Activated CD4-positive, alpha-beta T cell treated with anti-CD3 and anti-CD28 coated beads, Interleukin-2, amount 50 U/mL, for 24 hours (primary cell): Measurements from ENCODE around the gene TCF3.

Source experiments
- DNase-seq, 2 donors: peaks; one replicate each; pipeline ENCODE4 v3.0.0-alpha.2; 2020; ENCODE audit warnings: low read depth in 1 of 2, low spot score in 1 of 2

TCF3 gene

DNA sequence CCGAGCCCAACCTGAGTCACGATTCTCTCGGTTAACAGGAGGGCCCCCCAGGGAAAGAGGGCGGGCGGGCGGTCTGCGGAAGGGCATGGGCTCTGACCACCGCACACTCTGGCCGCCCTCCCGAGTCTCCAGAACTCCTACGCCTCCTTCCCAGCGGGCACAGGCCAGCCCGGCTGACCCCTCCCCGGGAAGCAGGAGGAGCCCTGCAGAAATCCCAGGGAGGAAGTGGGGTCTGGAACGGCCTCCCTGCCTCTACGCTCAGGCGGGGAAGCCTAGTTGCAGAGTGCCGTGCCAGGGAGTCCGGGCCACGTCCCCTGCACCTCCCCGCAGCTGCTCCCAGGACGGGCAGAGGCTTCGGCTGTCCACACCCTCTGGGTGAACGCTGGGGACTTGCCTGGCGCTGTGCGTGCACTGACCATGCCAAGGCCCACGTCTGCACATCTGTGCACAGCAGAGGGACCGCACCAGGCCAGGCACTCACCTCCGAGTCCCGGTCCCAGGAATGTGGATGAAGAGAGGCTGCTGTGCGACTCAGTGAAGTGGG lies 20.8 kb downstream of the TCF3 start:
- no peak for DNase-seq

- no peak for DNase-seq
Observed at GRCh38 chr19:1630811-1631210, 21.6 kb downstream of the TCF3 start.

- DNase-seq, result no peak
Observed at GRCh38 chr19:1630012-1630411, 22.4 kb downstream of the TCF3 start.

DNA sequence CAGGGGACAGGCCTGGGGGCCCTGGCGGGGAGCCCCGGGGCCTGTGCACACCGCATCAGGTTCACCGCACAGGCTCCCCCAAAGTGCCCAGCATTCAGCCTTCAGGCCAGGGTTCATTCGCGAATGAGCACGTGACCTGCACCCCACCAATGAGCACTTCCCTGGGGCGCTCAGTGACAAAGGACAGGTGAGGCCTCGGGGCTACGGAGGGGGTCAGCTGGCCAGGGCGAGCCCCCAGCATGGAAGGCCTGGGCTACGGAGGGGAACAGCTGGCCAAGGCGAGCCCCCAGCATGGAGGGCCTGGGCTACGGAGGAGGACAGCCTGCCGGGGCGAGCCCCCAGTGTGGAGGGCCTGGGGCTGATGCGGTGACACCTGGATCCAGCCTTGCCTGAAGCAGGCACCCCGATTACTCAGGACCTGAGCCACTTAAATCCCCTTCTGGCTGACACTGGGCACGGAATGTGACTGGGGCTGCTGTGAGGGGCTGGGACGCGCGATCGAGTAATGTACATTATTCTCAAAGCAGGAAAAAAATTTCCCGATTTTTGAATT lies 23.1 kb downstream of the TCF3 start:
- DNase-seq, result no peak

GRCh38 chr19:1627194-1627593 lies 25.2 kb downstream of the TCF3 start:
- DNase-seq, result no peak

GRCh38 chr19:1626417-1627010 lies 25.9 kb downstream of the TCF3 start:
- DNase-seq, result no peak

GRCh38 chr19:1624458-1624857 lies 28.0 kb downstream of the TCF3 start:
- peak in 1 of 2 donors; percentile 44 for DNase-seq

DNA sequence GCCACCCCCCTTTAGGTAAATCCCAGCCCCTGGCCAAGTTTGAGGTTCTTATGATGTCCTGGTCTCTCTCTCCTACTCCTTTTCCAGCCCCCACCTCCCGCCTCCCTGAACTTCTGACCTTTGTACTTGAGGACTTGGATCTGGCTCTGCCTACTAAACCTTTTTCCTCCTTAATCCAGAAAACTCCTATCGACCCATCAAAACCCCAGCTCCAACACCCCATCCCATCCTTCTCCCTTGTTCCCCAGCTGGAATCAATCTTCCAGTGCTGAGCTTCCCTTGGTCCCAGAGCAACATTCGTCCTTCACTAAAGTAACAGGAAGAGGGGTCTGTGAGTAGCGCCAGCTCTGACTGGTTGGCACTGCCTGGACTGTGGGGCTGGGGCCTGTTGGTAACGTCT lies 29.9 kb downstream of the TCF3 start:
- no peak for DNase-seq

- DNase-seq, result no peak
Observed at GRCh38 chr19:1622007-1622406, 30.4 kb downstream of the TCF3 start.

DNA sequence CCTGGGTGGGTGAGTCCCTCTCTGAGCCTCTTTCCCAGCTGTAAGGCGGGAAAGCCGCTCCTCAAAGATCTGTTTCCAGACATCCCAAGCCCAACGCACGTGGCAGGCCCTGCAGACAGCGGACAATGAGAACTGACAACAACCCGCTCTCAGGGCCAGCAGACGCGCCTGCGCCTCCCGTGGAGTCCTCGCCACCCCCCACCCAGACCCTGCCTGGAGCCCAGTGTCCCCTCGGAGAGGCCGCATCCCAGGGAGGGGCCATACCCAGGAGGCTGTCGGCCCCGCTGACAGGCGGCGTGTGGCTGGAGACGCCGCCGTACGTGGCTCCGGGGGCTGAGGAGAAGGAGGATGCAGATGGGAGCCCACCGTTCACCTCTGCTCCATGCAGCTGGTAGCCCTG lies 30.8 kb downstream of the TCF3 start:
- DNase-seq, result no peak

DNA sequence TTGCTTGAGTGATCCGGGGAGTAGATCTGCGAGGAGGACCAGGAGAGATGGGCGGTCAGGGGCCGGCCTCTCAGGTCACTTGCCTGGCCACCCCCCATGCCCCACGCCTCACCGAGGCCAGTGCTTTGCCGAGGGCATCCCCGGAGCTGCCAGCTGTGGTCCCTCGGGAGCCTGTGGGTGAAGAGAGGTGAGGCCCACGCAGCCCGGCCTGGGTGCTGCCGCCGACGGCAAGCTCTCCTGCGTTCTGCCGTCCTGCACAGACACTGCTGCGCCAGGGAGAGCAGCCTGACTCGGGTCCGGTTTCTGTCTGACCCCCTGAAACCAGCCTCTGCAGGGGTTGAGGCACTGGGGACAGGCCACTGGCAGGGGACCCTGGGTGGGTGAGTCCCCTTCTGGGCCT lies 31.4 kb downstream of the TCF3 start:
- DNase-seq, result no peak

- DNase-seq, result no peak
Observed at GRCh38 chr19:1620502-1620901, 31.9 kb downstream of the TCF3 start.

DNA sequence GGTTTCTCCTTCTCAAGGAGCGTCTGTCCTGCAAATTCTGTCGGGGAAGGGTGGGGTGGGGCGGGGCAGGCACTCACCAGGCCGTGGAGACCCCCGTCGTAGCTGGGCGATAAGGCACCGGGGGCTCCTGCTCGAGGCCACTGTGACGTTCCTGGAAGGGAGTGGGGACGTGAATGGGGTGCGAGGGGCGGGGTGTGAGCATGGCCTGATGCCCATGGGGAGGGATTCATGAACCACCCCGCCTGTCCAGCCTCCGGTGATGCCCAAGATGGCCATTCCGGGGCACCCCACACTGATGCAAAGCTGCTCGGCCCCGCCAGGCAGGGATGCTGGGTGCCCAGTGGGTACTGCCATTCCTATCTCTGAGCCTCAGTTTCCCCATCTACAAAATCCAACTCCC lies 32.7 kb downstream of the TCF3 start:
- DNase-seq, result no peak

- no peak for DNase-seq
Observed at GRCh38 chr19:1619094-1619439, 33.3 kb downstream of the TCF3 start.

DNA sequence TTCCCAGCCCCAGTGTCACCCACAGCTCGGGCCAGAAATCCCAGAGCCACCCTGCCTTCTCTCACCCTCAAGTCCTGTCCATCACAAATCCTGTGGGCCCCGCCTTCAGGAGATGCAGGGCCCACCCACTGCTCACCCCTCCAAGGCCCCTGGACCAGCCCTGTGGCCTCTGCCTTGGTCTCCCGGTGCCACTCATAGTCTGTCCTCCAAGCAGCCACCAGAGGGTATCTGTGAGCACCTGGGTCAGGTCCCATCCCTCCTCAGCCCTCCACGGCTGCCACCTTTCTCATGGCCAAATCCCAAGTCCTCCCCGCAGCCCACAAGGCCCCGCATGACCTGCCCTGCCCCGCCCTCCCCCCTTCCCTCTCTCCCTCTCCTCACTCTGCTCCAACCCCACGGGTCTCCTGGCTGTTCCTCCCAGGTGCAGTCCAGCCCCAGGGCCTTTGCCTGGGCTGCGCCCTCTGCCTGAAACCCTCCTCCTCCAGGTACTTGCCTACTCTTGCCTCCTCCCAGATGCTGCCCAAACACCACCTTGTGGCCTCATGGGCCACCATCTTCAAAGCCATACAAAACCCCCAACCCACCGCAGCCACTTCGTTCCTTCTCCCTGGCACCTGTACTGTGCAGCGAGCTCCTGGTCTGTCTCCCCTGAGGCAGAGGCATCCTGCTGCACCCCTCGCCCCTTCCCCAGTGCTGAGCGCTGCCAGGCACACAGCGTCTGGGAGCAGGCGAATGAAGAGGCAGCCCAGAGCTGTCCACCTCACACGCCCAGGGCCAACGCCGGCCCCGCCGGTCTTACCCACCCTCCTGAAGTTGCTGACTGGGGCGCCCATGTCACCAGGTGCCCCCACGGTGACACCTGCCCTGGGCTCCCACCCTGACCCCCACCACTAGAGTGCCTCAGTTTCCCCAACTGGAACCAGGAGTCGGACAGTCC lies 34.0 kb downstream of the TCF3 start:
- DNase-seq, result no peak

- DNase-seq, result no peak
Observed at GRCh38 chr19:1616875-1617274, 35.5 kb downstream of the TCF3 start.

DNA sequence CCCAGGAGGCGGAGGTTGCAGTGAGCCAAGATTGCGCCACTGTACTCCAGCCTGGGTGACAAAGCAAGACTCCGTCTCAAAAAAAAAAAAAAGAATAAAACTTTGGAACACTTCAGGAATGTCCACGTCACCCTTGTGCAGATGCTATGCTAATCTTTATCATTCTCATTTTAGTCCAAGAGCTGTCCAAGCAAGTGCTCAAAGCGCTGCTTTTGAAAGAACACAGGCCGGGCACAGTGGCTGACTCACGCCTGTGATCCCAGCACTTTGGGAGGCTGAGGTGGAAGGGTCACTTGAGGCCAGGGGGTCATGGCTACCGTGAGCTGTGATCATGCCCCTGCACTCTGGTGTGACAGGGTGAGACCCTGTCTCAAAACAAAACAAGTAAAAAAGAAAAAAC lies 36.0 kb downstream of the TCF3 start:
- no peak for DNase-seq

- DNase-seq, result no peak
Observed at GRCh38 chr19:1615156-1615765, 37.2 kb downstream of the TCF3 start.

DNA sequence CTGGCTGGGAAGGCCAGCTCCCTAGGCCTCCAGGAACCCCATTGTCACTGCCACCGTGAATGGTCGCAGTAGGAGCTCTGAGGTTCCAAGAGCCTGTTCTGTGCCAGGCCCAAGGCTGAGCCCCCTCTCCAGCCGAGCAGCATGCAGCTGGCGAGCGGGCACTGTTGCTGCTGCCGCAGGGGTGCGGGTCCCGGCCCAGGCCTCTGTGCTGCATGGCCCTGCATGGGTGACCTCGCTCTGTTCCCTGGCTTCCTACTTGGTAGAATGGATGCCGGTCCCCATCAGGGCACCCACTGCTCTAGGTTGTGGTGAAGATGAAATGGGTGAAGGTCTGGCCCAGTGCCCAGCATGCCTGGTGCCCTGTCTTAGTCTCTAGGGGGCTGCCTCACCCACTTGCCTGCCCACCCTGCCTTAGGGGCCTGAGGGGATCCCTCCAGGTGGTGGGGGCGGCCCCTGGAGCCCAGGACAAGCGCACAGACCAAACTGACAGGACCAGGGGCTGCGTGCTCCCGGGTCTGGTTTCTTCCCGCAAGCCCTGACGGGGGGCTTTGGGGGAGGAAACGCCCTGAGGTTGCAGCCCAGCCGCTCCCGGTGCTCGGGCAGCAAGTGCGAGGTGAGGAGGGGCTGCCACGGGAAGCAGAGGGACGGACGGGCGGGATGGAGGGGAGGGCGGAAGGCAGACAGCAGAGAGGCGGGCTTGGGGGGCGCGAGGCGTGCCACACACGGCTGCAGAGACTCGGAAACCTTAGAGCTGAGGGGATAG lies 38.4 kb downstream of the TCF3 start:
- DNase-seq, result no peak

GRCh38 chr19:1613146-1613545 lies 39.3 kb downstream of the TCF3 start:
- DNase-seq, result no peak
